HG03342 (cell line): Measurements from ENCODE around the gene RBKS.

Experiments
- ATAC-seq: cut with Tn5 transposase; IDR thresholded peaks from one replicate; pipeline ENCODE4 v1.9.1; 2021; ENCODE audit warnings: mild to moderate bottlenecking, moderate library complexity; ENCODE audit not compliant: unreplicated experiment

RBKS gene

GRCh38 chr2:27738349-27739057, 151.7 kb downstream of the RBKS start:
- no peak for ATAC-seq

- no peak for ATAC-seq
Observed at GRCh38 chr2:27737676-27738348, 152.4 kb downstream of the RBKS start.

DNA sequence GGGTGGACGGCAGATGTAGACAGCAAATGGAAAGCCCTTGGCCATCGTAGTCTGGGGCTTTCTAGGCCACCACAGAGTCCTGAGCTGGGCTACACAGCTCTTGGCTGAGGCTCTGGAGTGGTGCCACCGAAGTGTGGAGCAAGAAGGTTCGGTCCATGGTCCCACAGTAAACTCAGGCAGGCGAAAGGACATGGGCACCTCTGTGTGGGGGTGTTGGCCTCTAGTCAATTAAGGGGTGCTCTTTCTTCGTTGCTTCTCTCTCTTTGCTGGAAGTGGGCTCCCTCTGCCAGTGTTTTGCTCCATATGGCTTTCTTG, 153.3 kb downstream of the RBKS start:
- no peak for ATAC-seq

DNA sequence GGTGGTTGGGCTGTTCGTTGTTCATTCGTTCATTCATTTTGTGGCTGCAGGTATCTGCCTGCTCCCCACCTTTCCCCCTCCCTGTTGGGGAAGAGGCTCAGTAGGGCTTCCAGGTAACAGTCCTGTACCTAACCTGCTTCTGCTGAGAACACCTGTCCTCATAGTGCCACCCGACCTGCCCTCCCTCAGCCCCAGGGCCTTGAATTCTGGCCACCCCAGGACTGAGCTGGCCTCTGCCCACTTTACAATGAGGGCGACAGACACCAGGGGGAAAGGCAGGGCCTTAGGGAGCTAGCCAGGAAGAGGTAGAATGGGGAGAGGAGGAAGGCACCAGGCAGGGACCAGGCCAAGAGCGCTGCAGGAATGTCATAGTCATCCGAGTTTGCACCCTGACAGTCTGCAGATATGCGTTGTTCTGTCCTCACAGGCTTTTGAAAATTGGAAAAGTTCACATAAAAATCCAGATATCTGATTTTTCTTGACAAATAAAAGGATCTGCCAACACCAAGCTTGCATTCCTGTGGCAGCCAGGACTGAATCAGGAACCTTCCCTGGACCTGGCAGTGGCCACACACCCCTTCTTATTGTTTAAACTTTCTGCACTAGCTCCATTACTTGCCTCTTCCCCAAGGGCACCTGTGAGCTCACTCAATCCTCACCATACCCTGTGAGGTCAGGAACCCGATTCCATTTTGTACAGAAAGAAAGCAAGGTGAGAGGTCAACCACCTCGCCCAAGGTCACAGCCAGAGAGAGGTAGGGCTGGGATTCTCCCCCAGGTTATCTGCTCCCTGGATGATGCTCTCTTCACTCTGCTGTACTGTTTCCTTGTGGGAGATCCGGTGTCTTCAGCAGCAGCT, 153.9 kb downstream of the RBKS start:
- no peak for ATAC-seq

GRCh38 chr2:27735263-27735904, 154.8 kb downstream of the RBKS start:
- no peak for ATAC-seq

DNA sequence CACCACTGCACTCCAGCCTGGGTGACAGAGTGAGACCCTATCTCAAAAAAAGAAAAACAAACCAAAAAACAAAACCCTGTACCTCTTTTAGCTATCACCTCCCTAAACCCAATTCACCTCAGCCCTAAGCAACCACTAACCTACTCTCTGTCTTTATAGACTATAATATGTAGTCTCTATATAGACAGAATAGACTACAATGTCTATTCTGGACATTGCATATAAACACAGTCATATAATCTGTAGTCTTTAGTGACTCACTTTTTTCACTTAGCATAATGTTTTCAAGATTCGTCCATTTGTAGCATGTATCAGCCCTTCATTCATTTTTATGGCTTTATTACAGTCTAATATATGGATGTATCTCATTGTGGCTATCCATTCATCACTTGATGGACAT, 155.9 kb downstream of the RBKS start:
- no peak for ATAC-seq
